SHP77 (cell line): ENCODE results near the gene MDH2.
"Not testable (repeated sequence)": the region's sequence is repeated elsewhere in the genome, so short reads cannot be mapped to it uniquely, and the experiment has no call there.

Experiments
- DNase-seq, 2 experiments: peaks; one replicate each; lab custom pipeline; 2025; lab: John Stamatoyannopoulos, UW

MDH2 gene, protein sequence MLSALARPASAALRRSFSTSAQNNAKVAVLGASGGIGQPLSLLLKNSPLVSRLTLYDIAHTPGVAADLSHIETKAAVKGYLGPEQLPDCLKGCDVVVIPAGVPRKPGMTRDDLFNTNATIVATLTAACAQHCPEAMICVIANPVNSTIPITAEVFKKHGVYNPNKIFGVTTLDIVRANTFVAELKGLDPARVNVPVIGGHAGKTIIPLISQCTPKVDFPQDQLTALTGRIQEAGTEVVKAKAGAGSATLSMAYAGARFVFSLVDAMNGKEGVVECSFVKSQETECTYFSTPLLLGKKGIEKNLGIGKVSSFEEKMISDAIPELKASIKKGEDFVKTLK

DNA sequence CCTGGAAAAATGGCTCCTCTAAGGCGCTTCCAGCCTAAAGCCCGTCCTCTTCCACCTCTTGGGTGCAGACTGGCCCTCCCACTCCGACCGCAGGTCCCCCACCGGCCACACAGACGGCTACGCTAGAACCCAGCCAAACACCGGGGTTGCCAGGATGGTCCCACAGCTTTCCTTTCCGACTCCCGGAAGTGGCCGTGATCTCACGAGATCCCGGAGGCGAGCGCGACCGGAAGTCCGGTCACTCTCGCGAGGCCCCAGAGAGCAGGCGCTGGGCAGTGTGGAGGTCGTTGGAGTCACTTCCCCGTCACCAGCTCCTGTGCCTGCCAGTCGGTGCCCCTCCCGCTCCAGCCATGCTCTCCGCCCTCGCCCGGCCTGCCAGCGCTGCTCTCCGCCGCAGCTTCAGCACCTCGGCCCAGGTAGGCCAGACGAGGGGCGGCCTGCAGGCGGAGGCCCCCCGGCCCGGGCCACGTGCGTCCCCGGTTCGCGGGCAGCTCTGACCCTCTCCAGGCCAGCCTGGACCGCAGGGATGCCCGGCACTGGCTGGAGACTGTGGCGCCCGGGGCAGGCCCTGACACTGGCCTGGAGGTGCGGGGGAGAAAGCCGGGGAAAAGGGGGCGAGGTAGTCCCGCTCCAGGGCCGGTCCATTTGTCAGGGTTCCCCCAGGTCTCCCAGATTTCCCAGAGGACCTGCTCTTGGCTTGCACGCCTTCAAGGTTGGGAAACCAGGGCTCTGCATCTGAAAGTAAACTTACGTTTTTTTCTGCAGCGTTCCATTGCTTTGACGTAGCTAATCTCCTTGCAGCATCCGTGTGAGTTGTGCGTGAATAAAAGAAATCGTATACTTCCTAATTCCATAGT, at the start of gene MDH2, which contains the start of gene STYXL1:
MDH2 (plus strand) TSS at position 296 of the 857 bp plus-strand sequence; CDS start at position 351, 55 bp downstream.
STYXL1 (minus strand) TSS at position 190 of the 857 bp plus-strand sequence. CDS start 17,477 bp downstream, outside the sequence.
- peak; percentile 93 for DNase-seq

DNA sequence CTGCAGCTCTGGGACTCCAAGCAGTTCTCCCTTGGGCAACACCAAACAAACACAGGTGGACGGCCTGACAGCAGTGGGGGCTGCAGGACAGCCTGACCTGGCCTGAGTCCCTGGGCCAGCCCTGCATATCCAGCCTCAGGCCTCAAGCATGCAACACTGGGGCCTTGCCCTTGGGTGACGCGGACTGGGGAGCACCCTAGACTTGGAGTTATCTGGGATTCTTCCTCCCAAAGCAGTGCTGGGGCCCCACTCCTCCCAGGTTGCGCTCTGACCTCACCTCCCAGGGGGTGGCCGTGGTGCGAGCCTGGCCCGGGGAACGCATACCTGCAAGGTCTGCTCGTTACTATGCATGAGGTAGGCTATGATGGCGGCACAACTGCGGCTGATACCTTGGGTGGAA, 47.3 kb upstream of the MDH2 start:
- no peak for DNase-seq

DNA sequence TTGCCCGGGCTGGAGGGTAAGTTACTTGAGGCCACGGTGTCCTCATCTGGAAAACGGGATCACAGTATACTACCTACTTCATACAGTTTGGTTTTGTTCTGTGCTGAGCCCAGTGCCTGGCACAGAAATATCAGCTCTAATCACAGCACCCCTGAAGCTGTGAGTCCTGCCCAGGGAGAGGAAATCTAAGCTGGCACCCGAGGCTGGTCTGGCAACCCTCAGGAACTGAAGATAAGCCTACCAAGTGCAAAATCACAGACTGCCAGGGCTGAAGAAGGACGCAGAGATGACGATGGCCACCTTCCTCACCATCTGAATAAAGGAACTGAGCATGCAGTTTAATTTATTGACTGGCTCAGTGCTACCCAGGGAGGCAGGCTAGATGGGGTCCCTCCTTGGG, 45.8 kb upstream of the MDH2 start:
- no peak for DNase-seq

DNA sequence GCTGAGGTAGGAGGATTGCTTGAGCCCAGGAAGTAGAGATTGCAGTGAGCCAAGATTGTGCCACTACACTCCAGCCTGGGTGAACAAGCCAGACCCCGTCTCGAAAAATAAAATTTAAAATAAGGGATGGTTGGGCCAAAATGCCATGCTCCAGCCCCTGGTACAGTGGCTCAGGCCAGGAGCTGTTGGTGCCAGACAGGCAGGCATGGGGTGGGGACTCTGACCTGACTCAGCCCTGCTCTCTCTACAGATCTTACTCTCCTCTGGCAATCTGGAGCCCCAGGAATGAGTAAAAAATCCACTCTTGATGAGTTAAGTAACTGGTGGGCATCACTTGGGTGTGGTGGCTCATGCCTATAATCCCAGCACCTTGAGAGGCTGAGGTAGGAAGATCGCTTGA, 45.1 kb upstream of the MDH2 start:
- DNase-seq, result no peak

DNA sequence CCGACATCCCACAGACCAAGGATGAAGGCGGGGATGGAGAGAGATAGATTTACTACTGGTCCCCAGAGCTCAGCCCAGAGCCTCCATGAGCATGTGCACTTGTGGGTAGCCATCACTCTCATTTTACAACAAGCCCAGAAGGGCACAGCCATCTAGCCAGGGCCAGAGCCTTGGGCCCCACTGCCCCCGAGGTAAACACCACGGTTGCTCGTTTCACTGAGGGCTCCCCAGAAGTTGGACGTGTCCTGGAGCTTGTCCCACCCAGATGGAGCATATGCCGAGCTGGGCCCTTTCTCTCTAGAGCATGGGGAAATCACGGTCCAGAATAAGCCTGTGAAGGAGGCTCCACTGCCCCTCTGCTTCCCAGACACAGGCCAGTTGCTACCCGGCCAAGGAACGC, 44.6 kb upstream of the MDH2 start:
- no peak for DNase-seq

DNA sequence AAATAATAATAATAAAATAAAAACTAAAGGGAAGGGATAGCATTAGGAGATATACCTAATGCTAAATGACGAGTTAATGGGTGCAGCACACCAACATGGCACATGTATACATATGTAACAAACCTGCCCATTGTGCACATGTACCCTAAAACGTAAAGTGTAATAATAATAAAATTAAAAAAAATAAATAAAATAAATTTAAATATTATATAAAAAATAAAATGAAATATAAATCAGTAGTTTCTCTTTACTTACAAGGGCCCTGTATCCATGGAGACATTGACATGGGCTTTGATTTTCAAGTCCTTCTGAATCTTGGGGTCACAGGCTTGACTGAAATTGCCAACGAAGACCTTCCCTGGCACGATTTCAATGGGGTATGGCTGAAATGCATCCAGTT, 42.9 kb upstream of the MDH2 start:
- DNase-seq, result not testable (repeated sequence)

DNA sequence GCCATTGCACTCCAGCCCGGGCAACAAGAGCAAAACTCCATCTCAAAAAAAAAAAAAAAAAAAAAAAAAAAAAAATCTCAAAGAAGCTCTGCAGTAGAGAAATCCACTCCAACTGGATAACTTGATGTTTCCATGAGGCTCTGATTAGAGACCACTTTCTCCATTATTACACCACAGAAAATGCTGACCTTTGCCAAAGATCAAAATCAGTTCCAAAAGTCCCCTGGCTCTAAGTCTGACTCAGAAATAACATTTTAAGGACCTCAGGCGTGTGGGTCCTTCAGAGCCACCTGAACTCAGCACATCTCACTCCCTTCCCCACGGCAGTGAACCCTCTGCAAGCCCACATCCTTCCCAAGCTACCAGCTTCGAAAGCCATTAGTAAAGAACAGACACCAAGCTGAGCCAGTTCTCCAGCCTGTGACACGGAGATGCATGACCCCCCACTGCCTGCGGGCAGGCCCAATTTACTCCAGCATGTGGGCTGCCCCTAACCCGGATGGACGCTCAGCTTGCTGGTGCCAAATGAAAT, 39.7 kb upstream of the MDH2 start:
- no peak for DNase-seq

DNA sequence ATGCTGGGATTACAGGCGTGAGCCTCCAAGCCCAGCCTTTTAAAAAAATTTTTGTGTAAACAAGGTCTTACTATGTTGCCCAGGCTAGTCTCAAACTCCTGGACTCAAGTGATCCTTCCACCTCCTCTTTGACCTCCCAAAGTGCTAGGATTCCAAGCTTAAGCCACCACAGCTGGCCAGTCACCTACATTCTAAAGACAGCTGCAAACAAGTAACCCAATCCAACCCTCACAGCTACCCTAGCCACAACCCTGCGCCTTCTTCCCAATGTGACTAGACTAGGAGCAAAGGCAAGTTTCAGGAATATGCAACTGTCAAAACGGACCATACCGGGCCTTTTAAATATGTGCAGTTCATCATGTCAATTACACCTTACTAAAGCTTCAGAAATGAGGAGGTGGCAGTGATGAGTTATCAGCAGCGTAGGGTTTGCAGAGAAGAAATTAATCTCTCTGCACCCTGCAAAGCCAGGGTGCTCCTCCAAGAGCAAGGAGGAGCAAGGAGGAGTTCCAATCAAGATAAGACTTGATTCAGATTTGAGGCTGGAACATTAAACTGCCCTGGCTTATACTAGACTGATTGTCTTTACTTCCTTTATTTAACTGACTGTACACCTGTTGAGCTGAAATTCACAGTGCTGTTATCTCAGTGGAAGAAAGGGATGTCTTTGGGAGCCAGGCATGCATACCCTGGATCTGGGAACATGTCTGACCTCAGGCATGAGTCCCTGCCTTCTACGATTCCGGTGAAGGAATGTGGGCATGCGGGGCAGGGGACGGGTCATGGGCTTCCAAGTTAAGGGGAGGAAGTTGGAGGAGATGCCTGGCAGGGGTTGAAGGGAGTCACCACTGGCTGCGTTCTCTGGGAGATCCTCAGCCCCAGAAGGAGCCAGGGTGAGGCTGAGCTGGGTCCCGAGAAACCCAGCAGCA, 38.0 kb upstream of the MDH2 start:
- no peak for DNase-seq

DNA sequence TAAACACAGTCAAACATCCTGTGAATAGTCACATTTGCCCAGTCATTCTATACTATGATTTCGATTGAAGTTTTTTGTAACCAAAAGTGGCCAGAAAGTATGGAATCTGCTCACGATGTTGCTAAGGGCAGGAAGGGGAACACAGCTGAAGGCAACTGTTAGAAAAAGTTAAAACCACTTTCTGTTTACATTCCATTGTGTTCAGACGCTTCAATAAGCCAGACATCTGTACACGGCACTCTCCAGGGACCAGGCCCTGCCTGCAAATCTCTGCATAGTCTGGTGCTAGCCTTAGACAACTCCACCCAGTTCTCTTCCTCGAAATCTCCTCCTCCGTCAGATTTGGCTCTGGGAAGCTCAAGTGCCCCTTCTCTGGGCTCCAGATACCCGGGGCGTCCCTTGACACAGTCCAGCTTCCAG, 36.5 kb upstream of the MDH2 start:
- DNase-seq, result no peak

DNA sequence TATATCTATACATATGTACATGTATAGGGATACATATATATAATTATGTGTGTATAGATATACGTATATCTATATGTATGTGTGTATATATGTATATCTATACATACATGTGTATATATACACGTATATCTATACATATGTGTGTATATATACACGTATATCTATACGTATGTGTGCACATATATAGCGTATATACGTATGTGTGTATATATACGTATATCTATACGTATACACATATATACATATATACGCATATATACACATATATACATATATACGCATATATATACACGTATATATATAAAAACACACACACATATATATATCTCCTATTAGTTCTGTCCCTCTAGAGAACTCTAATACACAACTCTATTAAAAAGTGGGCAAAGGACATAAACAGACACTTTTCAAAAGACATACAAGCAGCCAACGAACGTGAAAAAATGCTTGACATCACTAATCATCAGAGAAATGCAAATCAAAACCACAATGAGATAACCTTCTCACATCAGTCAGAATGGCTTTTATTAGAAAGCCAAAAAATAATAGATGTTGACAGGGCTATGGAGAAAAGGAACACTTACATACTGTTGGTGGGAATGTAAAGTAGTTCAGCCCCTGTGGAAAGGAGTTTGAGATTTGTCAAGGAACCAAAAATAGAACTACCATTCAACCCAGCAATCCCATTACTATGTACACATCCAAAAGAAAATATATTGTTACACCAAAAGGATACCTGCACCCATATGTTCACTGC, 31.5 kb upstream of the MDH2 start:
- no peak for DNase-seq

DNA sequence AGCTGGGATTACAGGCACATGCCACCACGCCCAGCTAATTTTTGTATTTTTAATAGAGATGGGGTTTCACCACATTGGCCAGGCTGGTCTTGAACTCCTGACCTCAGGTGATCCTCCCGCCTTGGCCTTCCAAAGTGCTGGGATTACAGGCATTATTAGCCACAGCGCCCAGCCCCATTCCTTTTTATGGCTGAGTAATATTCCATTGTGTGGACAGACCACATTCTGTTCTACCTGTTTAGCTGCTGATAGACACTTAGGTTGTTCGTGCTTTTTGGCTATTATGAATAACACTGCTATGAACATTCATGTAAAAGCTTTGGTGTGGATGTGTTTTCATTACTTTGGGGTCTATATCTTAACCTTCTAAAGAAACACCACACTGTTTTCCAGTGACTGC, 29.4 kb upstream of the MDH2 start:
- not testable (repeated sequence) for DNase-seq

DNA sequence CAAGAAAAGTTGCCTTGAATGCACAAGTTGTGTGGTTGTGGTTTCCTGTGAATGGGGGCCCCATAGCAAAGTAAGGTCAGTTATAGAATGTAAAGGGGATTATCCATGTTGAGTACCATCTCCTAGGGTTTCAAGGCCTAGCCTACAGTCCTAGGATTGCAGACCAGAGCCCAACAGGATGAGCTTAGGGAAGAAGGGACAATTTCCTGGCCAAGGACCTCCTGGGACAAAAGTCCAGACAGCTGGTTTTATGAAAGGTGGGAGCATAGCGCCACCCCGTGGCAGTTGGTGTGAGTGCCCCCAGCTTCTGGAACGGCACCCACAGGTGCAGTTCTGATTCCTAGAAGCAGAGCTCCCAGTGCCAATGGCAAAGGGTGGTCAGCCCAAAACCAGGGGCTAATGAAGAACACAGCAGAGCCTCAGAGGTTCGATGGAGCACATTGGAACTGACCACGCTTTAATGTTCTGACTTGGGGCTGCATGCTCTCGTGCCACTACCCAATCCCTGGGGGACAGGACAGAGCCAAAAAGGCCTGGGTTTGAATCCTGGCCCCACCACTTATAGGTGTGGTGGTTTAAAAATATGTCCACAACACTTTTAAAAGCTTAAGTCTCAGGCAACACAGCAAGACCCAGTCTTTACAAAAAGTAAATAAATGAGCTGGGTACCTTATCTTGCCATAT, 27.7 kb upstream of the MDH2 start:
- DNase-seq, result peak; percentile 43 to 56

DNA sequence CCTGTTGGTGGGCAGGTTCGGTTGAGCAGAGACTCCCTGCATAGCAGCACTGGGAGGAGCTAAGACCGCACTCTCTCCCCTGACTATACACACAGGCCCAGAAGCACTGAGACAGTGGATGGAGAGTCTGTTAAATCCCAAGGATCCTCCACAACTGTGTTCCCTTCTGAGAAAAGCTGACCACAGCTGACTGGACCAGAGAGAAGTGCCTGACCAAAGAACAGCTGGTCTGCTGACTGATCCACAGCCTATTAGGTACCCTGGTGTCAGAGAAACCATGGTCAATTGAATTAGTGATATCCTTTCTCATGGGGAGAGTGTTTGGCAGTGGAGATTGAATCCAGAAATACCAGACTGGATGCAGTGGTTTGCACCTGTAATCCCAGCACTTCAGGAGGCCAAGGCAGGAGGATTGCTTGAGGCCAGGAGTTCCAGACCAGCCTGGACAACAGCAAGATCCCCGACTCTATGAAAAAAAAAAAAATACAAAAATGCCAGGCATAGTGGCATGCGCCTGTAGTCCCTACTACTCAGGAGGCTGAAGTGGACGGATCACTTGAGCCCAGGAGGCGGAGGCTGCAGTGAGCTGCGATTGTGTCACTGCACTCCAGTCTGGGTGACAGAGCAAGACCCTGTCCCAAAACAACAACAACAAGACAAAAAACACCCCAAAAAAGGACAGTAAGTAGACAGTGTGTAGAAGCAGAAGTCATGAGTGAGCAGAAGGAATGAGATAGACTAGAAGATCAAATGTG, 25.7 kb upstream of the MDH2 start:
- DNase-seq, result no peak

DNA sequence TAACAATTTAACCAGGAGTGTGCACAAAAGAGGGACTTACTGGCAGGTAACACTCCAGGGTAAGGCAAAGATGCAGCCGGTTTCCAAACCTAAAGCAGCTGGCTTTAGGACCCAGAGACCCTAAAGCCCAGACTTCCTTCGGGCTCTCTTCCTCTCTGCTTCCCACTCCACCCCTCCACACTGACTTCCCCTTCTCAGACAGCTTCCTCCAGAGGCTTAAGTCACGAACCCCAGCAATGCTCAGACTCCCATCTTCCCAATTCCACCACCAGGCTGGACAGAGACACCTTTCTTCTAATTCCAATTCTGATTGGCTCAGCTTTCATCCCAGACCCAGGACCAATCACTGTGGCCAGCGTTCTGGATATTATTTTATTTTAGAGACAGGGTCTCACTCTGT, 24.9 kb upstream of the MDH2 start:
- no peak for DNase-seq

DNA sequence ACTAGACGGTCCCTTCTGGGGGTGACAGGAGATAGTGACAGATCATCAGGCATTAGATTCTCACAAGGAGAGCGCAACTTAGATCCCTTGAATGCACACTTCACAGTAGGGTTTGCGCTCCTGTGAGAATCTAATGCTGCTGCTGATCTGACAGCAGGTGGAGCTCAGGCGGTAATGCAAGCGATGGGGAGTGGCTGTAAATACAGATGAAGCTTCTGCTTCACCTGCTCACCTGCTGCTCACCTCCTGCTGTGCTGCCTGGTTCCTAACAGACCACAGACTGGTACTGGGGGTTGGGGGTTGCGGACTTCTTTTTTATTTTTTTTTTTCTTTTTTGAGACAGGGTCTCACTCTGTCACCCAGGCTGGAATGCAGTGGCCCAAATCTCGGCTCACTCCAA, 18.2 kb upstream of the MDH2 start:
- not testable (repeated sequence) for DNase-seq

DNA sequence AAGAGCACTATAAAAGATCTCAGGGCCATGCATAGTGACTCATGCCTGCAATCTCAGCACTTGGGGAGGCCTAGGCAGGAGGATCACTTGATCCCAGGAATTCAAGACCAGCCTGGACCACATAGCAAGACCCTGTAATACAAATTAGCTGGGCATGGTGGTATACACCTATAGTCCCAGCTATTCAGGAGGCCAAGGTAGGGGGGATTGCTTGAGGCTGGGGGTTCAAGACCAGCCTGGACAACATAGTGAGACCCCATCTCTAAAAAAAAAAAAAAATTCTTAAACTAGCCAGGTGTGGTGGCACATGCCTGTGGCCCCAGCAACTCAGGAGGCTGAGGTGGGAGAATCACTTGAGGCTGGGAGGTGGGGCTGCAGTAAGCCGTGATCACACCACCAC, 15.9 kb upstream of the MDH2 start:
- no peak for DNase-seq

DNA sequence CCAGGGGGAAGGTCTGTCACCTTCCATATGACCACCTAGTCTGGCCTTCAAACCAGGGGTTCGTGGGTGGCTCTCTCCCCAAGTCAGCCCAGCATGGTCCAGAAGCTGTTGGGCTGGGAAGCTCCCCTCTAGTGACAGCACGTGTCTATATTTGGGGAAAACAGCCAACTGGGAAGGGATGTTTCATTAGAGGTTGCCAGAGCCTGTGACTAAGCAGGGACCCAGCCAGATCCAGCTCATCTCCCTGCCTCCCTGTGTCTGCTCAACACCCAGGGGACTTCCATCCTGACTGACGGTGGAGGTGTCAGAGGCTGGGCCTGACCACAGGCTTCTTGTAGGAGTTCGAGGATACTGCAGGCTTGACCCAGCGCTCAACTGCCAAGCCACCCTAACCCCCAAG, 10.6 kb upstream of the MDH2 start:
- no peak for DNase-seq

DNA sequence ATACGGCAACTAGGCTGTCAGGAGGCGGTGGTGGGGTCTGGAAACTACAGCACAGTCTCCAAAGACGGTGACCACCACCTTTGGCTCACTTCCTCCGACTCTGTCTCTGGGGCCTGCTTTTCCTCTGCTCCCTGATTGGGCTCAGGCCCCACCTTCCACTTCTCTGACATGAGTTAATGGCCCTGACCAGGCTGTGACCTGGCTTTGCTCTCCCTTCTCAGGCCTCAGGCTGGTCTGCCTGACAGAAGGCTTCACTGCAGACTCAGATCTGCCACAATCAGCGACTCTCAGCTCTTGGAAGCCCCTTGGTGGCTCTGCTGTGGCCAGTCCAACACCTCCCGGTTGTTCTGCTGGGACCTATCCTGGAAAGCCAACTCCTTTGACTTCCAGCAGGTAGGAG, 7.8 kb upstream of the MDH2 start:
- DNase-seq, result no peak

DNA sequence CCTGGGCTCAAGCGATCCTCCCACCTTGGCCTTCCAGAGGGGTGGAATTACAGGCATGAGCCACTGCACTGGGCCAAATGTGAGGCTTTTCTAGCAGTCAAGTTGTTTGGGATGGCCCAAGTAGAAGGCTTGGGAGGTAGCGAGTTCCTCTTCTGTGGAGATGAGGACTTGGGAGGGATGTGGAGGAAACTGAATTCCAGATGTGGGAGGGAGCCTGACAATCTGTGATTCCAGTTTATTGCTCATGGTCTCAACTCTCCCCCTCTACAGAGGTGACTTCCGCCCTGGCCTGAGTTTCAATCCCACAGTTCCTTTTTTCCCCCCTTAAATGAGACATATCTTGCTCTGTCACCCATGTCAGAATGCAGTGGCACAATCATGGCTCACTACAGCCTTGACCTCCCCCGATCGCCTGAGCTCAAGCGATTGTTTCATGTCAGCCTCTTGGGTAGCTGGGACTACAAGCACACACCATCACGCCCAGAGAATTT, 3.5 kb upstream of the MDH2 start:
- DNase-seq, result no peak
